H9 (cell line): ENCODE results near the gene TRPM8. TPM values are rescaled to one million over a fixed set of nuclear protein-coding genes. Genes with fewer than 3 reads are reported as not detected.

Source experiments
- DNase-seq: peaks from one replicate; pipeline ENCODE4 v3.0.0-alpha.2; 2017
- H2AFZ ChIP-seq: one replicate; pipeline ENCODE4 v1.6.1; 2013; ENCODE audit warnings: mild to moderate bottlenecking, low read length, control low read depth, moderate library complexity
- H2AK5ac ChIP-seq: 2 replicates; pipeline ENCODE4 v1.6.1; 2013; ENCODE audit warnings: low read length, control low read depth, mixed read lengths; ENCODE audit not compliant: insufficient read length
- H2BK120ac ChIP-seq: one replicate; pipeline ENCODE4 v1.6.1; 2013; ENCODE audit warnings: low read depth, mild to moderate bottlenecking, low read length, control low read depth, inconsistent platforms; ENCODE audit not compliant: poor library complexity, severe bottlenecking
- H2BK12ac ChIP-seq: 2 replicates; pipeline ENCODE4 v1.6.1; 2013; ENCODE audit warnings: low read length, control low read depth, mixed read lengths, low read depth; ENCODE audit not compliant: insufficient read length
- H2BK15ac ChIP-seq: 2 replicates; pipeline ENCODE4 v1.6.1; 2013; ENCODE audit warnings: low read depth, low read length, control low read depth
- H2BK20ac ChIP-seq: one replicate; pipeline ENCODE4 v1.6.1; 2013; ENCODE audit warnings: low read depth, mild to moderate bottlenecking, low read length, control low read depth, inconsistent platforms; ENCODE audit not compliant: poor library complexity, severe bottlenecking
- H2BK5ac ChIP-seq: 2 replicates; pipeline ENCODE4 v1.6.1; 2013; ENCODE audit warnings: low read length, control low read depth, mixed read lengths; ENCODE audit not compliant: insufficient read length
- H3K14ac ChIP-seq: 2 replicates; pipeline ENCODE4 v1.6.1; 2013; ENCODE audit warnings: low read length, control low read depth; ENCODE audit not compliant: insufficient read depth
- H3K18ac ChIP-seq: 2 replicates; pipeline ENCODE4 v1.6.1; 2013; ENCODE audit warnings: low read depth, mild to moderate bottlenecking, mixed read lengths, low read length, control low read depth; ENCODE audit not compliant: insufficient read length
- H3K23ac ChIP-seq: 2 replicates; pipeline ENCODE4 v1.6.1; 2013; ENCODE audit warnings: low read length, control low read depth, mixed read lengths, low read depth; ENCODE audit not compliant: insufficient read length
- H3K23me2 ChIP-seq: 2 replicates; pipeline ENCODE4 v1.6.1; 2013; ENCODE audit warnings: low read depth, mild to moderate bottlenecking, mixed read lengths, low read length, control low read depth; ENCODE audit not compliant: insufficient read length, poor library complexity, severe bottlenecking
- H3K27ac ChIP-seq: 2 replicates; pipeline ENCODE4 v1.5.1; 2013; ENCODE audit warnings: low read length, control low read depth, mixed read lengths, low read depth; ENCODE audit not compliant: insufficient read length
- H3K27me3 ChIP-seq: 2 replicates; pipeline ENCODE4 v1.6.1; 2013; ENCODE audit warnings: low read length, control low read depth, inconsistent platforms; ENCODE audit not compliant: insufficient read depth
- H3K4ac ChIP-seq: 2 replicates; pipeline ENCODE4 v1.6.1; 2013; ENCODE audit warnings: low read depth, mild to moderate bottlenecking, control low read depth, inconsistent platforms, low read length, moderate library complexity
- H3K4me1 ChIP-seq: 2 replicates; pipeline ENCODE4 v1.6.1; 2013; ENCODE audit warnings: low read length, control low read depth, inconsistent platforms; ENCODE audit not compliant: insufficient read depth
- H3K4me2 ChIP-seq: 2 replicates; pipeline ENCODE4 v1.6.1; 2013; ENCODE audit warnings: low read length, control low read depth, mixed read lengths; ENCODE audit not compliant: insufficient read length, insufficient read depth
- H3K56ac ChIP-seq: 2 replicates; pipeline ENCODE4 v1.6.1; 2013; ENCODE audit warnings: low read depth, mild to moderate bottlenecking, mixed read lengths, low read length, control low read depth; ENCODE audit not compliant: insufficient read length
- H3K79me1 ChIP-seq: 2 replicates; pipeline ENCODE4 v1.6.1; 2013; ENCODE audit warnings: low read depth, mild to moderate bottlenecking, moderate library complexity, low read length, control low read depth, inconsistent platforms; ENCODE audit not compliant: insufficient read depth, poor library complexity, severe bottlenecking
- H3K79me2 ChIP-seq: 2 replicates; pipeline ENCODE4 v1.6.1; 2013; ENCODE audit warnings: low read length, control low read depth, inconsistent platforms; ENCODE audit not compliant: insufficient read depth
- H3K9ac ChIP-seq: 2 replicates; pipeline ENCODE4 v1.6.1; 2013; ENCODE audit warnings: low read length, control low read depth, mixed read lengths; ENCODE audit not compliant: insufficient read length; ENCODE audit errors: extremely low read depth
- H3K9me3 ChIP-seq: one replicate; pipeline ENCODE4 v1.6.1; 2013; ENCODE audit warnings: low read depth, low read length, inconsistent platforms; ENCODE audit not compliant: control insufficient read depth
- H3T11ph ChIP-seq: one replicate; pipeline ENCODE4 v1.6.1; 2013; ENCODE audit warnings: mild to moderate bottlenecking, low read length, control low read depth, inconsistent platforms
- H4K20me1 ChIP-seq: one replicate; pipeline ENCODE4 v1.6.1; 2013; ENCODE audit not compliant: control insufficient read depth, insufficient read length, insufficient read depth
- H4K5ac ChIP-seq: 2 replicates; pipeline ENCODE4 v1.6.1; 2013; ENCODE audit warnings: low read depth, mild to moderate bottlenecking, mixed read lengths, low read length, control low read depth; ENCODE audit not compliant: insufficient read length
- H4K8ac ChIP-seq: replicated peaks from 2 replicates; pipeline ENCODE4 v1.6.1; 2013; ENCODE audit warnings: low read length, control low read depth, mixed read lengths, low read depth; ENCODE audit not compliant: insufficient read length
- H4K91ac ChIP-seq: 2 replicates; pipeline ENCODE4 v1.6.1; 2013; ENCODE audit warnings: low read depth, mild to moderate bottlenecking, moderate library complexity, mixed read lengths, low read length, control low read depth; ENCODE audit not compliant: insufficient read length
- H3K27ac Mint-ChIP-seq, 3 experiments: 2 replicates in 2 of 3; 3 replicates in 1 of 3; pipeline ENCODE4 v1.8.0; 2020 to 2021; ENCODE audit warnings: mixed read lengths in 3 of 3, mild to moderate bottlenecking in 1 of 3, moderate library complexity in 1 of 3
- H3K27me3 Mint-ChIP-seq: 2 replicates; pipeline ENCODE4 v1.8.0; 2021; ENCODE audit warnings: low read depth, mild to moderate bottlenecking, moderate library complexity, mixed read lengths
- H3K36me3 Mint-ChIP-seq, 3 experiments: 2 replicates in 2 of 3; 3 replicates in 1 of 3; pipeline ENCODE4 v1.8.0; 2020 to 2021; ENCODE audit warnings: low read depth in 3 of 3, mixed read lengths in 3 of 3; ENCODE audit not compliant: insufficient read depth in 1 of 3
- H3K4me1 Mint-ChIP-seq, 2 experiments: 2 replicates each; pipeline ENCODE4 v1.8.0; 2020; ENCODE audit warnings: mixed read lengths in 2 of 2
- H3K4me3 Mint-ChIP-seq, 2 experiments: 2 replicates in 1 of 2; 3 replicates in 1 of 2; pipeline ENCODE4 v1.8.0; 2020 to 2021; ENCODE audit warnings: mild to moderate bottlenecking in 2 of 2, mixed read lengths in 2 of 2, moderate library complexity in 1 of 2
- H3K9me3 Mint-ChIP-seq, 2 experiments: 2 replicates in 1 of 2; 3 replicates in 1 of 2; pipeline ENCODE4 v1.8.0; 2020; ENCODE audit warnings: mild to moderate bottlenecking in 2 of 2, mixed read lengths in 2 of 2, moderate library complexity in 1 of 2
- WGBS: extraction: QIAGEN DNeasy Blood & Tissue Kit; methylation state at CpG from one replicate; pipeline ENCODE4 v1.1.7; 2013; ENCODE audit warnings: missing lambda C conversion rate, low lambda C conversion rate, mixed read lengths; ENCODE audit not compliant: insufficient read length; ENCODE audit errors: extremely low coverage; 5-methylcytosine and 5-hydroxymethylcytosine counted together
- total RNA-seq: library from RNA; stranded (reverse); gene quantifications from 2 replicates; pipeline ENCODE4 v1.2.1, GENCODE V29; 2021
- TF ChIP-seq, protein P1 (sequence below): fragments of 200-600 bp; sonication (generic); conservative IDR thresholded peaks from 3 replicates; pipeline ENCODE4 v1.8.0; 2021; ENCODE audit warnings: antibody characterized with exemption, mild to moderate bottlenecking

TRPM8 gene
- total RNA-seq, 1 experiment from 2014 or later = 0.28 TPM

DNA sequence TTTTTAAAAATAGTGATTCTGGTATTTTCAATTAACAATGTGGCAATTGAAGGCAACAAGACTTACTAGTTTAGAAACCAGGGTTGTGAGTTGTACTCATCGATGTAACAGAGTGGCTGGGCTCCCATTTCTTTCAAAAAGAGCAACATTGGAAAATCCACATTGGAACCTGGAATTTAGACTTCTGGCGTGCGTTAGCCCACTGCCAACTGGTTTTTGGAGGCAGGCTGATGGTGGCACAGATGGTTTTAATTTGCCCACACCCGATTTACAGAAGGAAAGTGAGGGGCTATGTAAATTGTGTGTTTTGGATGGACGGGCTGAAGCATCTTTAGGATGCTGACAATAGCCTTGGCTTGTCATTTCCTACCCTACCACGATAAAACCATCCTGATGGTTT lies 66.3 kb downstream of the TRPM8 start:
- Histone ChIP-seq H3K14ac (no peak overlapping the region), H3K27ac (no peak overlapping the region), H4K91ac (no peak overlapping the region), H3T11ph (no peak overlapping the region), H3K4me2 (no peak overlapping the region), H3K23me2 (no peaks in the 10 kb centered on the region), H3K4ac (no peak overlapping the region), H2BK15ac (no peak overlapping the region), H3K18ac (no peak overlapping the region), H2BK120ac (no peak overlapping the region), H4K8ac (no peak overlapping the region), H2AK5ac (no peak overlapping the region), H3K9ac (no peak overlapping the region), H3K27me3 (no peaks in the 10 kb centered on the region), H4K5ac (no peak overlapping the region), H3K56ac (no peak overlapping the region), H2BK5ac (no peak overlapping the region), H3K23ac (no peak overlapping the region), H3K9me3 (no peaks in the 10 kb centered on the region), H2BK12ac (no peak overlapping the region), H3K79me2 (no peaks in the 10 kb centered on the region), H3K79me1 (no peaks in the 10 kb centered on the region), H2AFZ (no peak overlapping the region), H3K4me1 (no peaks in the 10 kb centered on the region), H2BK20ac (no peak overlapping the region), H4K20me1 (no peaks in the 10 kb centered on the region)
- TF ChIP-seq, protein P1, sequence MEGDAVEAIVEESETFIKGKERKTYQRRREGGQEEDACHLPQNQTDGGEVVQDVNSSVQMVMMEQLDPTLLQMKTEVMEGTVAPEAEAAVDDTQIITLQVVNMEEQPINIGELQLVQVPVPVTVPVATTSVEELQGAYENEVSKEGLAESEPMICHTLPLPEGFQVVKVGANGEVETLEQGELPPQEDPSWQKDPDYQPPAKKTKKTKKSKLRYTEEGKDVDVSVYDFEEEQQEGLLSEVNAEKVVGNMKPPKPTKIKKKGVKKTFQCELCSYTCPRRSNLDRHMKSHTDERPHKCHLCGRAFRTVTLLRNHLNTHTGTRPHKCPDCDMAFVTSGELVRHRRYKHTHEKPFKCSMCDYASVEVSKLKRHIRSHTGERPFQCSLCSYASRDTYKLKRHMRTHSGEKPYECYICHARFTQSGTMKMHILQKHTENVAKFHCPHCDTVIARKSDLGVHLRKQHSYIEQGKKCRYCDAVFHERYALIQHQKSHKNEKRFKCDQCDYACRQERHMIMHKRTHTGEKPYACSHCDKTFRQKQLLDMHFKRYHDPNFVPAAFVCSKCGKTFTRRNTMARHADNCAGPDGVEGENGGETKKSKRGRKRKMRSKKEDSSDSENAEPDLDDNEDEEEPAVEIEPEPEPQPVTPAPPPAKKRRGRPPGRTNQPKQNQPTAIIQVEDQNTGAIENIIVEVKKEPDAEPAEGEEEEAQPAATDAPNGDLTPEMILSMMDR = no peak
- Mint-ChIP-seq H3K36me3 (peaks cover 2 to 4% (median 4%) of the 10 kb centered on the region in 3 experiments; a peak in 3 of 7 replicates), H3K27me3 (peaks cover 13% of the 10 kb centered on the region), H3K27ac (no peak overlapping the region), H3K9me3 (peaks cover 4 to 12% of the 10 kb centered on the region in 2 experiments; a peak in 4 of 5 replicates), H3K4me3 (no peak overlapping the region), H3K4me1 (no peaks in the 10 kb centered on the region)
- DNase-seq = no peak
- WGBS = no CpG with 5 or more reads among the region's 6 CpGs
